Testis (tissue), 3 donors: ENCODE data around the gene TEAD1. TPM values are rescaled to one million over a fixed set of nuclear protein-coding genes. Genes with fewer than 3 reads are reported as not detected.

Source experiments
- DNase-seq: peaks from one replicate; pipeline ENCODE4 v3.0.0-alpha.2; 2019
- H3K27ac ChIP-seq, 2 donors: fragments of 200-600 bp; sonication (generic); one replicate each; pipeline ENCODE4 v1.5.1; 2019
- H3K27me3 ChIP-seq: fragments of 200-600 bp; sonication (generic); one replicate; pipeline ENCODE4 v1.5.1; 2019
- H3K36me3 ChIP-seq: fragments of 200-600 bp; sonication (generic); one replicate; pipeline ENCODE4 v1.5.1; 2017; ENCODE audit warnings: low read depth; ENCODE audit errors: missing control alignments
- H3K4me1 ChIP-seq: fragments of 200-600 bp; sonication (generic); one replicate; pipeline ENCODE4 v1.5.1; 2019
- H3K4me3 ChIP-seq, 2 donors: fragments of 200-600 bp; sonication (generic); one replicate each; pipeline ENCODE4 v1.5.1; 2017 to 2019
- H3K9me3 ChIP-seq: fragments of 200-600 bp; sonication (generic); one replicate; pipeline ENCODE4 v1.5.1; 2017
- POLR2A ChIP-seq: fragments of 450-650 bp; IDR thresholded peaks from one replicate; pipeline ENCODE4 v1.6.1; 2017; ENCODE audit warnings: antibody characterized with exemption, mild to moderate bottlenecking, moderate library complexity
- WGBS, 2 donors: methylation state at CpG; one replicate each; pipeline ENCODE4 v1.1.5; 2018; 5-methylcytosine and 5-hydroxymethylcytosine counted together
- intact Hi-C: fragments of 100-400 bp; cut with DNase I; formaldehyde crosslinking; loops from one replicate; pipeline ENCODE4 v1.15.1; 2023; ENCODE audit warnings: low total_unique reads
- polyA plus RNA-seq: library from polyadenylated mRNA; stranded (reverse); fragments of 350-450 nt; fragmentation: Illumina TruSeq; extraction: RNeasy Lipid Tissue Mini Kit (QIAGEN cat#74804); gene quantifications from one replicate; pipeline ENCODE4 v1.2.3, GENCODE V29; 2014; ENCODE audit warnings: low read depth, low replicate concordance; ENCODE audit not compliant: insufficient read depth
- total RNA-seq, 2 donors: library from RNA; depleted of rRNA; stranded (reverse); fragments of >200 nt; gene quantifications; one replicate each; pipeline ENCODE4 v1.2.3, GENCODE V29; 2016
- TF ChIP-seq, protein P1 (sequence below), 3 experiments: fragments of 450-650 bp in 2 of 3; fragments of 200-600 bp in 1 of 3; sonication (generic) in 1 of 3; IDR thresholded peaks; one replicate each; pipeline ENCODE4 v1.5.1; 2016 to 2019; ENCODE audit warnings: antibody characterized with exemption in 3 of 3, mild to moderate bottlenecking in 2 of 3, moderate library complexity in 1 of 3

The TEAD1 gene
- total and polyA plus RNA-seq, 3 donors from 2014 or later, result 24.6 to 78.1 (median 63.5) TPM

DNA sequence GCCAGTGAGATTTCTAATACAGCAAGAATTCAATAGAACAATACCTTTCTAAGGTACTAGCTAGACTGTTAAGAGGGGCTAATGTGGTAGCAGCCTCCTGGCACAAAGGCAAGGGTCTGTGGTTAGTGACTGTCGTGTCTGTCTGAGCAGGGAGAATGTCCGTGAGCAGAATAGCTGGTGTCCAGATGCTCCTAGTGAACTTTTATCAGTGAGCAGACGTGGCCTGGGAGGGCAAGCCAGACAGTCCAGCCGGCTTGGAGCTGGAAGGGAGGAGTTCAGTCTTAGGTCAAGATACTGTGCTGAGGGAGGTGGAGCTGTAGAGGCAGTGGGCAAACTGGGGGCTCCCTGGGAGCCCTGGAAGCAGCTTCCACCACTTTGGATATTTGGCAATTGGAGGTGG, 138.6 kb downstream of the TEAD1 start:
- Histone ChIP-seq H3K27ac (peak overlapping the region in 1 of 2 donors; percentile 63), H3K36me3 (no peaks in the 10 kb centered on the region), H3K4me3 (no peak overlapping the region), H3K27me3 (no peaks in the 10 kb centered on the region), H3K9me3 (no peaks in the 10 kb centered on the region), H3K4me1 (peaks cover 32% of the 10 kb centered on the region)
- intact Hi-C loops, result loop anchor here (10.0 kb wide), 1 partner anchor 138 kb away; the partner anchor contains the start of gene TEAD1
- WGBS, 2 donors, result 35 to 67% methylated on average over 4 of the region's 4 CpGs
- peak; percentile 67 for DNase-seq
- no peak for TF ChIP-seq POLR2A
- TF ChIP-seq, protein P1, sequence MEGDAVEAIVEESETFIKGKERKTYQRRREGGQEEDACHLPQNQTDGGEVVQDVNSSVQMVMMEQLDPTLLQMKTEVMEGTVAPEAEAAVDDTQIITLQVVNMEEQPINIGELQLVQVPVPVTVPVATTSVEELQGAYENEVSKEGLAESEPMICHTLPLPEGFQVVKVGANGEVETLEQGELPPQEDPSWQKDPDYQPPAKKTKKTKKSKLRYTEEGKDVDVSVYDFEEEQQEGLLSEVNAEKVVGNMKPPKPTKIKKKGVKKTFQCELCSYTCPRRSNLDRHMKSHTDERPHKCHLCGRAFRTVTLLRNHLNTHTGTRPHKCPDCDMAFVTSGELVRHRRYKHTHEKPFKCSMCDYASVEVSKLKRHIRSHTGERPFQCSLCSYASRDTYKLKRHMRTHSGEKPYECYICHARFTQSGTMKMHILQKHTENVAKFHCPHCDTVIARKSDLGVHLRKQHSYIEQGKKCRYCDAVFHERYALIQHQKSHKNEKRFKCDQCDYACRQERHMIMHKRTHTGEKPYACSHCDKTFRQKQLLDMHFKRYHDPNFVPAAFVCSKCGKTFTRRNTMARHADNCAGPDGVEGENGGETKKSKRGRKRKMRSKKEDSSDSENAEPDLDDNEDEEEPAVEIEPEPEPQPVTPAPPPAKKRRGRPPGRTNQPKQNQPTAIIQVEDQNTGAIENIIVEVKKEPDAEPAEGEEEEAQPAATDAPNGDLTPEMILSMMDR (IDR thresholded peaks at IDR 0.05), result no peak

DNA sequence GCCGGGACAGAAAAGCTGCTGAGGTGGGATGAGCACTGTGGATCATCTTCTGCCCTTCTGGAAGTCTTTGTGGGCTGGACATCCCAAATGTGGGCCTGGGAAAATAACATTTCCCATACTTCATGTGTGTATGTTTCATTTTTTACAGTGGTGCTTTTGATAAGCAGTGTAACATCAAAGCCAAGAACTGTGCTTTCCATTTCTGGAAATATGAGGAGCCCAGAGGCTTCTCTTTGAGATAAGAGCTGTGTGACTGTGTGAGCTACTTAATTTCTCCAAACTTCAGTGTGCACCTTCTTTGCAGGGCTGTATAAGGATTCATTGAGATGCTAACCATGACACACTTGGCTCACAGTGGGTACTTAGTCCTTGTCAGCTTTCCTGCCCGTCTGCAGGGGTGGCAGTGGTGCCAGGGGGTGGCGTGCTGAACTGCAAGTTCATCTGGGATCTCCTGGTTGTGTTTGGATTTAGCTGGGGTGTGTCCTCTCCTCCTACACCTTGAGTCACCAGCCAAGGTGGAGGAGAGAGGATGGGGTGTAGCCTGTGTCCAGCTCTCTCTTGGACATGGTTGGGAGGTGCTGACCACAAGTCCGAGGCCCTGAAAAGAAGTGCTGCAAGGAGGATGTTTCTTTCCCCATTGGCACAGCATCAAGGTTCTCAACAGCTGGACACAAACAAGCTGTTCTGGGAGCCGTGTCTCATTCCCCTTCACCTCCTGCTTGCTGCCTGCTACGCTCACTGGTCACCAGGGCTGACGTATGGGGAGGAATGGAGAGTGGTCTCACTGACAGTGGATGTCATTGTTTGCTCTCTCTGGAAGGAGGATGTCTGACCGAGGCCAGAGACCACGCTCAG, 139.4 kb downstream of the TEAD1 start:
- TF ChIP-seq, protein P1 (IDR thresholded peaks at IDR 0.05), result no peak
- no peak for TF ChIP-seq POLR2A
- H3K9me3 ChIP-seq, result no peaks in the 10 kb centered on the region
- peaks cover 32% of the 10 kb centered on the region for H3K4me1 ChIP-seq
- DNase-seq, result peak; percentile 63
- peak overlapping the region; percentile 63 to 67 for H3K27ac ChIP-seq
- H3K36me3 ChIP-seq, result no peaks in the 10 kb centered on the region
- WGBS, 2 donors, result 47 to 50% methylated on average over 6 to 9 of the region's 9 CpGs
- H3K27me3 ChIP-seq, result no peaks in the 10 kb centered on the region
- H3K4me3 ChIP-seq, result no peak overlapping the region
- intact Hi-C loops, result loop anchor here (10.0 kb wide), 1 partner anchor 139 kb away; the partner anchor contains the start of gene TEAD1

DNA sequence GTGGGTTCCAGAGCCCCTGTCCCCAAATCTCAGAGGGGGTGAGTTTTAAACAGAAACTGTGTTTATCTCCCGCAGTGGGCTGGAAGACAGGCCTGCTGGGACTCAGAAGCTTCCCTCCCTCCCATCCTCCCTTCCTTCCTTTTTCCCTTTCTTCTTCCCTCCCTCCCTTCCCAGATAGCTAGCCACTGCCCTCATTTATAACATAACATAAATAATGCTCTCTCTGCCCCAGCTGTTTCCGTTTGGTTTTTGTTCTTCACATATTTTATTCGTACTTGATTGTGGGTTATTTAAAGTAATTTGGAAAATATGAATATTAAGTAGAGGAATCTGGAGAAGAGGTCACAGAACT, 140.9 kb downstream of the TEAD1 start:
- H3K36me3 ChIP-seq, result no peaks in the 10 kb centered on the region
- H3K9me3 ChIP-seq, result no peaks in the 10 kb centered on the region
- no peak overlapping the region for H3K4me3 ChIP-seq
- intact Hi-C loops, result loop anchor here (10.0 kb wide), 1 partner anchor 140 kb away; the partner anchor contains the start of gene TEAD1
- H3K27ac ChIP-seq, result peak overlapping the region in 1 of 2 donors; percentile 33
- no peaks in the 10 kb centered on the region for H3K27me3 ChIP-seq
- no peak for TF ChIP-seq POLR2A
- TF ChIP-seq, protein P1 (IDR thresholded peaks at IDR 0.05), result no peak
- H3K4me1 ChIP-seq, result peaks cover 32% of the 10 kb centered on the region
- WGBS, 2 donors, result 29 to 33% methylated on average over 3 of the region's 3 CpGs
- no peak for DNase-seq

DNA sequence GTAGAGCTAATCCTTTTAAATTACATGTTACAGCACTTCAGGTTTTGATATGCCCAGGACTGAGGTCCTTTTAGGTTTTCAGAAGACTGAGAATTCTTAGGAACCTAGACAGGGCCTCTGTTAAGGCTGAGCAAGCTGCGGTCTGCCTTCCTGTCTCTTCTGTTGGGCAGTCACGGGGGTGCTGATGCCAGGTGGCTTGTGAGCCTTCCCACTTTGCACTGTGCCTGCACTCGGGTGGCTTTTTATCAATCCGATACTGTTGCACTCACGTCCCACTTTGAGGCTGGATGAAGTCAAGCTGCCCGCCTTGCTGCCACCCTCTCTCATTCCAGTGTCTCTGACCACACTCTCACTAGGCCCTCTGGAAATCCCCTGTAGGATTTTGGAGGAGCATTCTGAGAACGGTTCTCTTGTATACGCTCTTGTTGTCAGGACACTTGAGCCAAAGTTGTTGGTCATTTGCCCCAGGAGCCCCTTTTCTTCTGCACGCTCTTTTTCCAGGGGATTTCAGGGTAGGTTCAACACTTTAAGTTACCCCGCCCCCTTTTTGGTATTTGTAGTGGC, 141.8 kb downstream of the TEAD1 start:
- Histone ChIP-seq H3K4me1 (peaks cover 27% of the 10 kb centered on the region), H3K4me3 (no peak overlapping the region), H3K27ac (no peak overlapping the region), H3K9me3 (no peaks in the 10 kb centered on the region), H3K36me3 (no peaks in the 10 kb centered on the region), H3K27me3 (no peaks in the 10 kb centered on the region)
- no peak for TF ChIP-seq POLR2A
- TF ChIP-seq, protein P1 (IDR thresholded peaks at IDR 0.05), result no peak
- WGBS, 2 donors, result 85 to 89% methylated on average over 10 of the region's 10 CpGs
- no peak for DNase-seq
- intact Hi-C loops, result loop anchor here (10.0 kb wide), 1 partner anchor 141 kb away; the partner anchor contains the start of gene TEAD1
